CD4-positive, alpha-beta T cell treated with Interleukin-15 for 1 hour (primary cell): Measurements from ENCODE around the gene TFAP2B.

Experiments used
- DNase-seq: peaks from one replicate; pipeline ENCODE4 v3.0.0-alpha.2; 2020

TFAP2B gene

GRCh38 chr6:50849796-50850180 lies 31.1 kb downstream of the TFAP2B start:
- no peak for DNase-seq

GRCh38 chr6:50850223-50851048 lies 31.8 kb downstream of the TFAP2B start:
- no peak for DNase-seq

- DNase-seq: no peak
Measured at GRCh38 chr6:50851049-50851845, 32.6 kb downstream of the TFAP2B start.

GRCh38 chr6:50853939-50854338 lies 35.3 kb downstream of the TFAP2B start:
- no peak for DNase-seq

- DNase-seq: no peak
Measured at GRCh38 chr6:50861692-50862091, 43.0 kb downstream of the TFAP2B start.

GRCh38 chr6:50862176-50862575 lies 43.5 kb downstream of the TFAP2B start:
- DNase-seq: no peak

- DNase-seq: no peak
Measured at GRCh38 chr6:50864601-50865000, 45.9 kb downstream of the TFAP2B start.

- no peak for DNase-seq
Measured at GRCh38 chr6:50868466-50868865, 49.8 kb downstream of the TFAP2B start.

- DNase-seq: no peak
Measured at GRCh38 chr6:50873167-50873566, 54.5 kb downstream of the TFAP2B start.

- no peak for DNase-seq
Measured at GRCh38 chr6:50884364-50884763, 65.7 kb downstream of the TFAP2B start.

GRCh38 chr6:50887112-50887511 lies 68.4 kb downstream of the TFAP2B start:
- no peak for DNase-seq

GRCh38 chr6:50889497-50889896 lies 70.8 kb downstream of the TFAP2B start:
- DNase-seq: no peak

GRCh38 chr6:50889935-50890334 lies 71.3 kb downstream of the TFAP2B start:
- no peak for DNase-seq

- no peak for DNase-seq
Measured at GRCh38 chr6:50890579-50890978, 71.9 kb downstream of the TFAP2B start.

- DNase-seq: no peak
Measured at GRCh38 chr6:50891290-50891689, 72.6 kb downstream of the TFAP2B start.
